Breast epithelium (tissue), 3 donors: ENCODE measurements around the gene SCAP.

Source experiments
- POLR2AphosphoS5 ChIP-seq, 3 donors: sonication (generic); formaldehyde crosslinking; IDR thresholded peaks; one replicate each; pipeline ENCODE4 v1.6.1; 2017; ENCODE audit warnings: antibody characterized with exemption in 3 of 3
- TF ChIP-seq, protein P1 (sequence below), 3 donors: fragments of 450-650 bp; IDR thresholded peaks; one replicate each; pipeline ENCODE4 v1.5.1; 2016 to 2017; ENCODE audit warnings: antibody characterized with exemption in 3 of 3, mild to moderate bottlenecking in 3 of 3, moderate library complexity in 3 of 3

GRCh38 chr3:47515100-47515499, 39.4 kb upstream of the SCAP start:
- no peak for TF ChIP-seq POLR2AphosphoS5 (IDR thresholded peaks at IDR 0.05)
- TF ChIP-seq, protein P1, sequence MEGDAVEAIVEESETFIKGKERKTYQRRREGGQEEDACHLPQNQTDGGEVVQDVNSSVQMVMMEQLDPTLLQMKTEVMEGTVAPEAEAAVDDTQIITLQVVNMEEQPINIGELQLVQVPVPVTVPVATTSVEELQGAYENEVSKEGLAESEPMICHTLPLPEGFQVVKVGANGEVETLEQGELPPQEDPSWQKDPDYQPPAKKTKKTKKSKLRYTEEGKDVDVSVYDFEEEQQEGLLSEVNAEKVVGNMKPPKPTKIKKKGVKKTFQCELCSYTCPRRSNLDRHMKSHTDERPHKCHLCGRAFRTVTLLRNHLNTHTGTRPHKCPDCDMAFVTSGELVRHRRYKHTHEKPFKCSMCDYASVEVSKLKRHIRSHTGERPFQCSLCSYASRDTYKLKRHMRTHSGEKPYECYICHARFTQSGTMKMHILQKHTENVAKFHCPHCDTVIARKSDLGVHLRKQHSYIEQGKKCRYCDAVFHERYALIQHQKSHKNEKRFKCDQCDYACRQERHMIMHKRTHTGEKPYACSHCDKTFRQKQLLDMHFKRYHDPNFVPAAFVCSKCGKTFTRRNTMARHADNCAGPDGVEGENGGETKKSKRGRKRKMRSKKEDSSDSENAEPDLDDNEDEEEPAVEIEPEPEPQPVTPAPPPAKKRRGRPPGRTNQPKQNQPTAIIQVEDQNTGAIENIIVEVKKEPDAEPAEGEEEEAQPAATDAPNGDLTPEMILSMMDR (IDR thresholded peaks at IDR 0.05), result no peak
